HG02763 (cell line): Measurements from ENCODE around the gene ANXA3.
"Not testable (repeated sequence)": the region's sequence is repeated elsewhere in the genome, so short reads cannot be mapped to it uniquely, and the experiment has no call there.

Source experiments
- ATAC-seq: cut with Tn5 transposase; IDR thresholded peaks from one replicate; pipeline ENCODE4 v1.9.1; 2021; ENCODE audit warnings: mild to moderate bottlenecking, moderate library complexity; ENCODE audit not compliant: unreplicated experiment

Gene ANXA3

GRCh38 chr4:78570117-78570516 lies 18.5 kb downstream of the ANXA3 start:
- ATAC-seq: no peak

- ATAC-seq: no peak
Measured at GRCh38 chr4:78571804-78572203, 20.2 kb downstream of the ANXA3 start.

- no peak for ATAC-seq
Measured at GRCh38 chr4:78578674-78579425, 27.3 kb downstream of the ANXA3 start.

- no peak for ATAC-seq
Measured at GRCh38 chr4:78581618-78582017, 30.0 kb downstream of the ANXA3 start.

GRCh38 chr4:78584863-78585547 lies 33.4 kb downstream of the ANXA3 start:
- no peak for ATAC-seq

GRCh38 chr4:78585633-78586032 lies 34.1 kb downstream of the ANXA3 start:
- no peak for ATAC-seq

- no peak for ATAC-seq
Measured at GRCh38 chr4:78588894-78589545, 37.5 kb downstream of the ANXA3 start.

- ATAC-seq: no peak
Measured at GRCh38 chr4:78591404-78591803, 39.8 kb downstream of the ANXA3 start.

GRCh38 chr4:78592088-78592783 lies 40.7 kb downstream of the ANXA3 start:
- no peak for ATAC-seq

- no peak for ATAC-seq
Measured at GRCh38 chr4:78596111-78596742, 44.7 kb downstream of the ANXA3 start.

GRCh38 chr4:78598431-78598830 lies 46.9 kb downstream of the ANXA3 start:
- not testable (repeated sequence) for ATAC-seq

- ATAC-seq: no peak
Measured at GRCh38 chr4:78599147-78599546, 47.6 kb downstream of the ANXA3 start.

GRCh38 chr4:78599931-78600375 lies 48.4 kb downstream of the ANXA3 start:
- ATAC-seq: no peak

GRCh38 chr4:78601013-78601412 lies 49.4 kb downstream of the ANXA3 start:
- ATAC-seq: peak; percentile 89

- no peak for ATAC-seq
Measured at GRCh38 chr4:78602334-78602733, 50.8 kb downstream of the ANXA3 start.

GRCh38 chr4:78603384-78603783 lies 51.8 kb downstream of the ANXA3 start:
- ATAC-seq: no peak

- no peak for ATAC-seq
Measured at GRCh38 chr4:78604988-78605387, 53.4 kb downstream of the ANXA3 start.

- no peak for ATAC-seq
Measured at GRCh38 chr4:78606035-78606434, 54.5 kb downstream of the ANXA3 start.

GRCh38 chr4:78606530-78607095 lies 55.0 kb downstream of the ANXA3 start:
- no peak for ATAC-seq

- ATAC-seq: no peak
Measured at GRCh38 chr4:78608684-78609083, 57.1 kb downstream of the ANXA3 start.
